Limb (tissue), 2 donors: ENCODE measurements around the gene FKBP8.
A peak's percentile ranks its signal among the peaks of the same experiment; 100 is the strongest.

Experiments
- DNase-seq, 2 donors: peaks; one replicate each; pipeline ENCODE4 v3.0.0-alpha.2; 2016; ENCODE audit errors: extremely low spot score in 2 of 2

The FKBP8 gene

DNA sequence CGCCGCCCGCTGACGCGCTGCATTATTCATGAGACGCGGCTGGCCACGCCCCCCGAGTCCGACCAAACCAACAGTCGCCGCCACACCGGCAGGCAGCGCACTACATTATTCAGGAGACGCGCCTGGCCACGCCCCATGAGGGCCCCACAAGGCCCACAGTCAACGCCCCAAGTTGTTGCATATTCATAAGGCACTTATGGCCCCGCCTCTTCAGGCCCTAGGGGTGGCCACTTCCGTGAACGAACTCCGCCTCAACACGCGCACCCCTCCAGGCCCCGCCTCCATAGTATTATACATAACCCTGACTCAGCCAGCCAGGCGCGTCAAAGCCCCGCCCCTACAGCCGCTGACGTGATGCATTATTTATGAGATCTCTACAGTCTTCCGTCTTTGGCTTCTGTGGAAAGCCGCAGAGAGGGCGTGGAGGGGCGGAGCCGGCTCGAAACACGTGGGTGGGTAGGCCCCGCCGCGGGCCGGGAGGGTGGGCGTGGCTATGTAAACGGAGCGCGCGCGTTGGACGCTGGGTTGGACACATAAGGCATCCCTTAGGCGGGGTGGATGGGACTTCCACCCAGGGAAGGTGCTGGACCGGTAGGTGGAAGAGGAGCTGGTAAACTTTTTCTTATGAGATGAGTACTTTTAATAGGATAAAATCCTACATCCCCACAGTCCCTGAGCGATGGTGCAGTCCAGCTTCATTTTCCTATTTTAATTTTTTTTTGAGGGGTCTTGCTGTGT is 21.1 kb downstream of the FKBP8 start:
- DNase-seq: peak; percentile 100

- DNase-seq: no peak
Observed at GRCh38 chr19:18521692-18522123, 21.7 kb downstream of the FKBP8 start, which contains the start of gene ELL. Gene ELL, minus strand, starts transcription at chr19:18522070. Its CDS starts 15 bp downstream, at chr19:18522055.

GRCh38 chr19:18520848-18521691 is 22.3 kb downstream of the FKBP8 start:
- DNase-seq: no peak

GRCh38 chr19:18519962-18520847 is 23.2 kb downstream of the FKBP8 start:
- DNase-seq: peak in 1 of 2 donors; percentile 70

DNA sequence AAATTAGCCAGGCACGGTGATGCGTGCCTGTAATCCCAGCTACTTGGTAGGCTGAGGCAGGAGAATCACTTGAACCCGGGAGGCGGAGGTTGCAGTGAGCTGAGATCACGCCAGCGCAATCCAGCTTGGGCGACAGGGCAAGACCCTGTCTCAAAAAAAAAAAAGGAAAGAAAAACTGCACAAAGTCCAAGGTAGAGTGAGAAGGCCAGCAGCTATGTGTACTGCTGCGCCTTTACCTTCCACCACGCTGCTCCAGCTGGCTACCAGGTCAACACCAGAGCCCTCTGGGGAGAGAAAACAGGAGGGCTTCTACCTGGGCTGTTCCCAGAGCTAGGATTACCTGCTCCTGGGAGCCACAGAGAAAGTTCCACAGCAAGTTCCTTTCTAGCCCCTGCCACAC is 24.7 kb downstream of the FKBP8 start:
- no peak for DNase-seq

DNA sequence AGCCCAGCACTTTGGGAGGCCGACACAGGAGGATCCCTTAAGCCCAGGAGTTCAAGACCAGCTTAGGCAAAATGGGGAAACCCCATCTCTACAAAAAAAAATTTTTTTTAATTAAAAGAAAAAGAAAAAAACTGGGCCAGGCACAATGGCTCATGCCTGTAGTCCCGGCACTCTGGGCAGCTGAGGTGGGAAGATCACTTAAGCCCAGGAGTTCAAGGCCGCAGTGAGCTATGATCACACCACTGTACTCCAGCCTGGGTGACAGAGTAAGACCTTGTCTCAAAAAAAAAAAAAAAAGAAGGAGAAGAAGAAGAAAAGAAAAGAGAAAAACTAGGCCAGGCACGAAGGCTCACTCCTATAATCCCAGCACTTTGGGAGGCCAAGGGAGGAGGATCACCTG is 25.8 kb downstream of the FKBP8 start:
- DNase-seq: no peak

DNA sequence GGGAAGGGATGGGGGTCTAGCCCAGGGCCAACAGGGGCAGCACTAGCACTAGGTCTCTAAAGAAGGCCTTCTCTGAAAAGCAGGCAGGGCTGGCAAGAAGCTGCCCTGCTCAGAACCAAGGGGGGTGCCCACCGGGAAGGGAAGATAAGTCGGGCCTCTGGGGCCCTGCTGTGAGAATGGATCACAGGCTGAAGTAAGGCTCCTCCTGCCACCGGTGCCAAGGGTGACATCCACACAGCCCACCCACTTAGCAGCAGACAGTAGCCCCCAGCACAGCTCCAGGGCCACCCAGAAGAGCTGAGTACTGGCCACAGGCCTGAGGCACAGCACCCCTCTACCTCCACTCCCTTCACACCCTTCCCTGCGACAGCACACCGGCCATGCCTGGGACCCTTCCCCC is 27.4 kb downstream of the FKBP8 start:
- no peak for DNase-seq

- no peak for DNase-seq
Observed at GRCh38 chr19:18514800-18515682, 28.3 kb downstream of the FKBP8 start.

GRCh38 chr19:18513868-18514267 is 29.5 kb downstream of the FKBP8 start:
- no peak for DNase-seq

DNA sequence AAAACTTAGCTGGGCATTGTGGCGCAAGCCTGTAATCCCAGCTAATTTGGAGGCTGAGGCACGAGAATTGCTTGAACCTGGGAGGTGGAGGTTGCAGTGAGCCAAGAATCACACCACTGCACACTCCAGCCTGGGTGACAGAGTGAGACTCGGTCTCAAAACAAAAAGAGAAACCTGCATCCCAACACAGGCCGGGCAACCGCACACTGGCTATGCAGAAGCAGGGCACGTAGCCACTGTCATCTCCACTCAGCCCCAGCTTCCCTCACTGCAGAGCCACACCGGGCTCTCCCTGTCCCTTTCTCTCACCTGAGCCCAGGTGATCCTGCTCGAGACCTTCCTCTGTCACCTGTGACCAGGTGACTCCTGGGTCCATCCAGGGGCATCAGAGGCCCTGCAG is 33.2 kb downstream of the FKBP8 start:
- no peak for DNase-seq

DNA sequence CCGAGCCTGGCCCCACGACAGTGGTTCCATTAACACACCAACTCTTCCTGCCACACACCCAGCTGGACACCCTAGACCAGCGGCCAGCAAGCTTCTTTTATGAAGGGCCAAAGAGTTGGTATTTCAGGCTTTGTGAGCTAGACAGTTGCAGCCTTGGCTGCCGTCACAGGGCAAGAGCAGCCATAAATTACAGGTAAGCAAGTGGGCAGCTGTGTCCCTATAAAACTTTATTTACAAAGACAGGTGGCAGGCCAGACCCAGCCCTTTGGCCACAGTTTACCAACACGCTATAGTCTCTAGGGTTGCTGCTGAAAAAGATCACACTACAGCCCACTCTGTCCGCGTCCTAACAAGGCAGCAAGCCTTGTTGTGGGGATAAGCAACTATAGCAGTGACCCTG is 34.8 kb downstream of the FKBP8 start:
- DNase-seq: no peak

DNA sequence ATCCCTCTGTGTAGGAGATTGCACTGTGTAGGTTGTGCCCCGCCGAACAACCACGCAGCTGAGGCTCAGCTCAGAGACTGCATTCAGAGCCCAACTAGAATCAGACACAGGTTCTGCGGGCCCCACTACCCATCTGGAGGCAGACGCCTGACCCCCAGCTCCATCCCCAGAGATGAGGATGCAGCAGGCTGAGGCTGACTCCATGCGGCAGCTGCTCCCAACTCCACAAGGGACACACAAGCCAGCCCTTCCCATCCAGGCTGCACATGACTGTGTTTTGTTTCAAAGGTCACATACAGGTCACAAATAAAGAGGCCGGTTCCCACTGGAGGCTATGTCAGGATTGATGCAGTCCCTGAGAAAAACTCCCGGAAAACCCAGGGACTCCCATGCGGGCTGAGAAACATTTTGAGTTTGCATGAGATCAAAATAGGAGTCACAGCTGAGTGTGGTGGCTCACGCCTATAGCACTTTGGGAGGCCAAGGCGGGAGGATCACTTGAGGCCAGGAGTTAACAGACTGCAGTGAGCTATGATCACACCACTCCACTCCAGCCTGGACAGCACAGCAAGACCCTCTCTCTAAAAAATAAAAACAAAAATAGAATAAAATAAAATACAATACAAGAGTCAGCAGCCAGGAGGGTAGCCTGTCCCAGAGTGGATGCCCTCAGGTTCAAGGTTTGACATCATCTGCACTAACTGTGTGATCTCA is 35.5 kb downstream of the FKBP8 start:
- no peak for DNase-seq

DNA sequence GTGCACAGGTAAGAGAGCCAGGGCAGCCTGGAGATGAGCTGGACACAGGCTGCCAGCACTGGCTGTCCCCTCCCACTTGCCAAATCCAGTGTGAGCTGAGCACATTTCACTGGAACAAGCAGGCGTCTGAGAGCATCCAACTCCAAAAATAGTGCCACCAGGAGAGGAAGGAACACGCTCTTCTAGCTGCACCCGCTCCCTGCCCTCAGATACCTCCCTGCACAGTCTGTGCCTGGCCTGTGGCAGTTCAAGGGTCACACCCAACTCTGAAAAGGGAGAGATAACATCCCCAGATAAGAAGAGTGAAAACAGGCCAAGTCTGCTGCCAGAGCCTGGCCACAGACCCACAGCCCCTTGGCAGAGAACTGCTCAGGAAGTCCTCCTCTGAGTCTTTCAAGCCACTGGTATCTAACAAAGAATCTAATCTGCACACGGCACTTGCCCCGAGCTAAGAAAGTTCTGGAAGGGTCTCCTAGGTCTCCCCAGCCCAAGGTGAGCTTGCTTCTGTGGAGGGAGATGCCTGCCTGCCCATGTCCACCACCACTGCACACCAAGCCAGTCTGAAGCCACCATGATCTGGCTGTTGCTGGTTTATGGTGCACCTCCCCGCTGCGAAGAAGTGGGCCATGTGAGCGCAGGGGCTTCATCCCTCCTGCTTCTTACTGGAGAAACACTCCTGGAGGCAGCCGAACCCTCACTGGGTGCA is 36.2 kb downstream of the FKBP8 start:
- DNase-seq: no peak

DNA sequence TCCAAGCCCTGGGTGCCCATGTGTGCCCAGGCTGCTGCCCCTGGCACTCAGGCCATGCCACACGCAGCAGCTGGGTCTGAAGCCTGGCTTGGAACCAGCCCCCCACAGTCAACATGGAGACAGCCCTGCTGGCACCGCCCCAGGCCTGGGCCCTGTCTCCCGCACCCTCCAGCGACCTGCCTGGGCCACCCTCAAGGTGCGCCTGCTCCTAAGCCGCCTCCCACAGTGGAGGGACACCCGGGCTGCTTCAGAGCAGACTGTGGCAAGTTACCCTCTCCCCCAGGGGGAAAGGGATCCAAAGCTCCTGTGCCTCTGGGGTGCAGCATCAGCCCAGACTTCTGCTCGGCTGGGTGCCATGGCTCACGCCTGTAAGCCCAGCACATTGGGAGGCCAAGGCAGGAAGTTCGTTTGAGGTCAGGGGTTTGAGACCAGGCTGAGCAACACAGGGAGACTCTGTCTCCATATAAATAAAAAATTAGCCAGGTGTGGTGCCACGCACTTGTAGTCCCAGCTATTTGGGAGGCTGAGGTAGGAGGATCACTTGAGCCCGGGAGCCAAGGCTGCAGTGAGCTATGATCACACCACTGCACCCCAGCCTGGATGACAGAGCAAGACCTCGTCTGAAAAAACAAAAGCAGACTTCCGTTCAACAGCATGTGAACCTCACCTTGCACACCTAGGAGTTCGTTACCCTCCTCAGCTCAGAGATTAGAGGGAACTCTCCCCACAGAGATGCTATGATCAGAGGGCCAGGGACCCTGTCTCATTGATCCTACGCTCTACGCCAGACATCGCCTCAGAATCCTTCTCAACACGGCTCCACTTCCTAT is 37.1 kb downstream of the FKBP8 start:
- DNase-seq: no peak

- no peak for DNase-seq
Observed at GRCh38 chr19:18504886-18505610, 38.3 kb downstream of the FKBP8 start.

GRCh38 chr19:18503971-18504885 is 39.1 kb downstream of the FKBP8 start:
- no peak for DNase-seq
